HG03439 (cell line): ENCODE data around the gene IL18RAP.

ENCODE experiments used
- ATAC-seq: cut with Tn5 transposase; IDR thresholded peaks from one replicate; pipeline ENCODE4 v1.9.1; 2021; ENCODE audit warnings: mild to moderate bottlenecking, moderate library complexity; ENCODE audit not compliant: unreplicated experiment

Gene IL18RAP, protein sequence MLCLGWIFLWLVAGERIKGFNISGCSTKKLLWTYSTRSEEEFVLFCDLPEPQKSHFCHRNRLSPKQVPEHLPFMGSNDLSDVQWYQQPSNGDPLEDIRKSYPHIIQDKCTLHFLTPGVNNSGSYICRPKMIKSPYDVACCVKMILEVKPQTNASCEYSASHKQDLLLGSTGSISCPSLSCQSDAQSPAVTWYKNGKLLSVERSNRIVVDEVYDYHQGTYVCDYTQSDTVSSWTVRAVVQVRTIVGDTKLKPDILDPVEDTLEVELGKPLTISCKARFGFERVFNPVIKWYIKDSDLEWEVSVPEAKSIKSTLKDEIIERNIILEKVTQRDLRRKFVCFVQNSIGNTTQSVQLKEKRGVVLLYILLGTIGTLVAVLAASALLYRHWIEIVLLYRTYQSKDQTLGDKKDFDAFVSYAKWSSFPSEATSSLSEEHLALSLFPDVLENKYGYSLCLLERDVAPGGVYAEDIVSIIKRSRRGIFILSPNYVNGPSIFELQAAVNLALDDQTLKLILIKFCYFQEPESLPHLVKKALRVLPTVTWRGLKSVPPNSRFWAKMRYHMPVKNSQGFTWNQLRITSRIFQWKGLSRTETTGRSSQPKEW

DNA sequence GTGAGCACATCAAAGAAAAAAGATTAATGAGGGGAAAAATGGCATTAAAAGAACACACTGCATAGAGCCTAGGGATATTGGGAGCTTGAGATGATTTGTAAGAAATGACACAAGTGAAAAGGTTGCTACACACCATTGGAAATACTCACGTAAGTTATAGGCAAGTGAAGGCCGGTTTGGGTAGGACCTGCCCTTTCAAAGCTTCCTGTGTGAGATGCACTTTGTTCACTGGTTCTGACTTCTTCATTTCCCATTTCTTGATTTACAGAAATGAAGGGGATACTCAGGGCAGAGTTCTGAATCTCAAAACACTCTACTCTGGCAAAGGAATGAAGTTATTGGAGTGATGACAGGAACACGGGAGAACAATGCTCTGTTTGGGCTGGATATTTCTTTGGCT is at the start of gene IL18RAP:
Gene IL18RAP, plus strand, starts transcription at position 251 of the 400 bp plus-strand sequence. Its CDS starts 118 bp downstream, at position 369.
- ATAC-seq: no peak

DNA sequence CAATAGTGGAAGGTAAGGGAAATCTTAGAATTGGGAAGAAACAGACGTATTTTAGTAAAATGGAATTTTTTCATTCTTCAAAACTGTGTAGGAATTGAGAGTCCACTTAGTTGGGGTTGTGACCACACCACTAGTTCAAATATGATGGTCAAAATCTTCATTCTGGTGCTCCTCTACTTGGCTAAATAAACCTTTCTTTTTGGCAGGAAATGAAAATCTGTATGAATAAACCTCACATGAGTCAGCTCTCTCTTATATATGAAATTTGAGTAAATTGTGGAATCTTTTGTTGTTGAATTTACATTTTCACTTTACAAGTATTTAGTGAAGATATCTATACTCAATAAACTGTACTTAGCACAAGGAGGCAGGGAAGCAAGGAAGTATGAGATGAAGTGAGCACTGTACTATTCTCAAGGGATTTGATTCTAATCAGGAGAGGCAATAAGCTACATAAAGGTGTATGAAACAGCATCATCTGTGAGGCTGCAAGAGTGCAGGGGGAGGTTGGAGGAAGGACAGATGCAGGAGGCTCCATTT is 46.8 kb upstream of the IL18RAP start:
- ATAC-seq: no peak

DNA sequence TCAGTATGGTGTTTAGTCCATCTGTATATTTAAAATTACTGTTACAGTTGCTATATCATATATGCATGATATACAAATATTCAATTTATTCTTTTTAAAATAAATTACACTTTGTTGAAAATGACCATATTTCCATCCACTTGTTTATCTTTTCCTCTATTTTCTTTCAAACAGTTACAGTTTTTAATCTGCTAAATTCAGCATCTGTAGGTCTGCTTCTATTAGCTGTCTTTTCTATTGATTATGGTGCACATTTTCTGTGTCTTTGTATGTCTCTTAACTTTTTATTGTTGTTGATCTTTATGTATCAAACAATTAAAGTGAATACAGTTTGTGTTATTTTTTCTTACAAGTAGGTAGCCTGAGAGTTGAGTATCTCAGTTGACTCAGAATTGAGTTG is 39.2 kb upstream of the IL18RAP start:
- no peak for ATAC-seq

DNA sequence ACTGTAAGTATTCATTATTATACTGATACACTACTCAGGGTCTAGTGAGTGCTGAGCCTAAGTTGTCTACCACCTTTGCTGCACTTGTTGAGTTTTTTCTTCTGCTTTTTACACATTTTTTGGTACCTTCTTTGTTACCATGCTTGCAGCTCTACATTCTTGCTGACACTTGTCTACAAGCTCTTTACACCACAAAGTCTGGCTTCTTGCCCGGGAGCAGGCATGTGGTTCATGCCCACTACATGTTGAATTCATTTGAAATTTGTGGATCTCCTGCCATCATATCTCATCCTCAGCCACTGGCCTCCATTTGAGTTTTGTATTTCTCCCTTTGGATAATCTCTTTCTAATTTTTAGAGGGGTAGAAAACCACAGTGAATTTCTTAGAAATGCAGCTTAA is 37.4 kb upstream of the IL18RAP start:
- no peak for ATAC-seq

DNA sequence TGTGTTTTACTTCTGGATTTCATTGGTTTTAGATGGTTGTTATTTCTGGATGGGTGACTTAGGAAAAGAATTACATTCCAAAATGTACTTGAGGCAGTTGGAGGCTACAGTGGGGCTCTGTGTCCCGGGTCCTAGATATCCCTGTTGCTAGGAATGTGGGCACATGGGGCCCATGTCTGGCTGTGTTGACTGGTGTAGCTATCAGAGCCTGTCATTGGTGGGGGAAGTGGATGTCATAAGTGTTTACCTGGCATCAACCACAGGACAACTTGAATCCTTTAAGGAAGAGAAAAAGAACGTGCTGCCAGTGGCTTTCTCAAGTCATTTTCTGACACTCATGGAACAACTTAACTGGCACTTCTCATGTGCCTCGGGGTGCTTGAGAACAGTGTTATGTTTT is 37.0 kb upstream of the IL18RAP start:
- no peak for ATAC-seq

DNA sequence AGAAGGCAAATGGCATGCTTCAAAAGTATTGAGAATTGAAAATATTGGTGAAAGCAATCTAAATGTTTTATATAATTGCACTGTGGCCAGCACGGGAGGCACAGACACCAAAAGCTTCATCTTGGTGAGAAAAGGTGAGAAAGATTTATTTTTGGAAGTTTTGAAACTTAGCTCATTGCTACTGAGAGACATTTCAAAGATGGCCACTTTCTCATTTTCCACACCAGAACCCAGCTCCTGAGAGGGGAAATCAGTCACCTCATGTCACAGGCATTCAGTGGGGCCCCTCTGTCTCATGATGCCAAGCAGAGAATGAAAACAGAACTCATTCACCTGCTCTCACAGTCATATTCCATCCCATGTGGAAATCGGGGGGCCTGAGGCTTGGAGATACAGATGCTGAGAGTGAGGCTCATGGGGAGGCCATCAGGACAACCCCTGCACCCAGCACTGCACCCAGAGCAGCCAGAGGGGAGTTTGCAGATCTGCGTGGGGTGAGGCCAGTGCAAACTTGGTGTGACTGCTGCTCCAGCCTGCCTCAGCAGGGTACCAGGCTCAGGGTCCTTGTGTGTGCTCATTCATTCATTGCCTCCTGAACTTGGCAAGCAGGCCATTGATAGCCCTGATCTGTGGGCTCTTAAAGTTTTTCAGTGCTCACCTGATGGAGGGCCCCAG is 36.0 kb upstream of the IL18RAP start:
- no peak for ATAC-seq

DNA sequence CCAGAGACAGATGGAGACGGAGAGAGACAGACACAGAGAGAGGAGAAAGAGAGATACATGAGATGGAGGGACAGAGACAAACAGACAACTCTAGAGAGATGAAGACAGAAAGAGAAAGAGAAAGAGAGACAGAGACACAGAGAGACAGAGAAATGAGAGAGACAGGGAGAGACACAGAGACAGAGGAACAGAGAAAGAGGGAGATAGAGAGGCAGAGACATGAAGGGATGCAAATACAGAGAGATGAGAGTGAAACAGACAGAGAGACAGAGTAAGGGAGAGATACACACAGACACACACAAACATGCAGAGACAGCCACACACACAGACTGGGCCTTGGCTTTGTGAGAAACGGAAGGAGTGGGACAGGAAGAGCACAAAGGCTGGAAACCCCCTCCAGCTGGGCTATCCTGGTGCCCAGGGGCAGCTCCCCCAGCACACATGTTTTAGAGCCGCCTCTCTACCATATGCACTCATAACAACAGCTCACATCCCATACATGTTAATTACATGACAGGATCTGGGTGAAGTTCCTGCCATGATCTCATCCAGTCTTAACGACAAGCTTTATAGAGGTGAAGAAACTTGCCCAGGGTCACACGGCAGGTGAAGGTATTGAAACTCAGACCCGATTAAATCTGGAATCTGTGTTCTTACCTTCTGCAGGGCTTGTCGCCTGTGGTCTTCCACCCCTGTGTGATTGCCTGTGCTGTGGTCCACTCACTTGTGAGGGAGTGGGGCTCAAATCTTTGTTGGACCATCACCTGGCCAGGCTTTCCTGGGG is 35.0 kb upstream of the IL18RAP start:
- ATAC-seq: no peak

DNA sequence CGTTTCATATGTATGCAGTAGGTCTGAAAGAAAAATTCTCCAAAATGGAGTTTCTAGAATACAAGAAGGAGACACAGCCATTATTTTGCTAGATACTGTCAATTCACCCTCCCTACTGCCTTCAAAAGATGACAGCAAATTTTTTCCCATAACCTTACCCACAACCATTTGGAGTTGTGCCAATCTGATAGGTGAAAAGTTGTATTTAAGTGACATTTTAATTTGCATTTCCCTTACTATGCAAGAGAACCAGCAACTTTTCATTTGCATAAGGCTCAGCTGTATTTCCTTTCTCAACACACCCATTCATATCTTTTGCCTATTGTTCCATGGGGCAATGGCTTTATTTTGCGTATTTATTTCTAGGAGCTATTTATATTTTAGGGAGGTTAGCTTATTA is 31.4 kb upstream of the IL18RAP start:
- no peak for ATAC-seq

DNA sequence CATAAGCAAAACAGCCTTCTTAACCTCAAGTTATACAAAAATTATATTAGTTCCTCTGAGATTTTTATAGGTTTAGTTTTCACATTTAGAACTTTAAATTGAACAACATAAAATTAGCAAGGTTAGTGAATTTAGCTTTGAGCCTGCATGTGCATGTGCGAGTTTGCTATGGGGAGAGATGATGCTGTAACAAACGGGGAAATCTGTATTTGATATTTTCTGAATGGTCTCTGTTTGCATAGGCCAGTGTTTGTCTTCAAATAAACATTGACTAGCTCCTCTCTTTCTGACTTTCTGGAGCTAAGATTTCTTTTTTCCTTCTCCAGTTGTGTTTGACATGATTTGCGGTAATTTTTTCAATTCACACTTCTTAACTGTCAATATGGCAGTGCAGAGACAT is 30.9 kb upstream of the IL18RAP start:
- no peak for ATAC-seq

DNA sequence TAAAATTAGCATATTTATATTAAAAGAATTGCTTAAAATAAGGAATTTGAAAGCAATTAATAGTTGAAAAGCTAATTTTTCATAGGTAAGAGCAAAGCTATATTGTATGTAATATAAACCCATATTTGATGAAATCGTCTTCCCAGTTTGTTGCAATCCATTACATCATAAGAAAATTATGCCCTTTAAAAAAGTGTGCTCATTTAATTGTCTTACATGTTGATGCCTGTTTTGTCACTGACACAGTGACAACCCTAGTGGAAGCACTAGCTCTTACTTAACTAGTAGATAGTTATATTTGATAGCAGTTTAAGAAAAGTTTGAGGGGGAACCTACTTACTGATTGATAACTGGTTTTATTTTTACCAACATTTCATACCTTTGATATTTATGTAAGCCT is 30.0 kb upstream of the IL18RAP start:
- no peak for ATAC-seq

DNA sequence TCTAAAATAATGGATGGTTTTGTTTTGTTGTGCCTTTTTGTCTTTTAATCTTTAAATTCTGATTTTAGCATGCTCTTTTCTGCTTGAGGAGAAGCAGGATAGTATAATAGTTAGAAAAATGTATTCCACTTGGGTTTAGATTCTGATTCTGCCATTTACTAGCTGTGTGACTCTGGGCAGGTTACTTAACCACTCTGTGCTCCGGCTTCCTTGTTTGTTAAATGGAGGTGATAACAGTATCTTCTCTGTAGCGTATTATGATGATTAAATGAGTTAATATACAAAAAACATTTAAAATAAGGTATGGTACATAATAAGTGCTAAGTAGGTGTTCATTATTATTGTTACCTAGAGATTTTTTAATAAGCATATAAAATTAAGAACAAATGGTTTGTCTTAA is 26.9 kb upstream of the IL18RAP start:
- no peak for ATAC-seq

DNA sequence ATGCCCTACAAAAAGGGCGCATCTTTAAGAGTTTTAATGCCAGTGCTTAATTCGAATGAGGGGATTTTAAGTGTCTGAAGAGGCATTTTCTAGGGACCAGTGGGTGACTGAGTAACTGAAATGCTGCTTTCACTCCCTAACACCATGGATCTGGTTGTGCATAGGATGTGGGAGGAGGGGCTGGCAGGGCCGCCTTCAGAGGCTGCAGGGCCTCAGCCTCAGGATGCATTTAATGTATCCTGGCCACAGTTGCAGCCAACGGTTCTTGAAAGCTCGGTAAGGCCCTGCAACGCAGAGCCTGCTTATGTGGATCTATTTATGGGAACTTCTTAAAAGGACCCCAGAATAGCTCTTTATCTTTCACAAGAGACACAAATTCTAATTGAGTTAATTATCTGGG is 25.8 kb upstream of the IL18RAP start:
- no peak for ATAC-seq

DNA sequence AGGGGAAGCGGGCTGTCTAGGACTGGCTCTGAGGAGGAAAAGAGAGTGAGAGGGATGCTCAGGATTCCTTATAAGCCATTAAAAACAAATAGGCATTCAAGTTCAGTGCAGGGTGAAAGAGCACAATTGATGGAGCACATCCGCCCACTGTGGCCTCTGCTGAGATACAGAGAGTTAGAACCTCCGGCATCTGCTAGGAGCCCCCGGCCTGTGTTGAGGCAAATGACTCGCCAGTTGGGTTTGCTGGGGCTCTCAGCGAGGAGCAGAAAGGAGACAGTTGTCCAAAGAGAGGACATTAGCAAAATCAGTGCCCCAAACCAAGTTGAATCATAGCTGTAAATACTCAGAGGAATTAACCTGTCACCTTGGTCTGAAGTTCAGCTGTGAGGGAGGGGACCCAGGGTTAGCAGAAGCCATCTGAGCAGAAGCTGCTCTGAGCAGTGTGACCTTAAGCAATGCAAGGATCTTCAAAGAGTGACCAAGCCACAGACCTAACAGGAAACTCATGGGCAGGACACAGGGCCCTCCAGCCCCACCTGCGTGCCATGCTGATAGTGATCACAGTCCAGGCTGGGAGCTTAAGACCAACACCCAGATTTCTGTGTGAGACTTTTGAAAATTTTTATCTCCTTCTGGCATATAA is 23.3 kb upstream of the IL18RAP start:
- ATAC-seq: no peak

DNA sequence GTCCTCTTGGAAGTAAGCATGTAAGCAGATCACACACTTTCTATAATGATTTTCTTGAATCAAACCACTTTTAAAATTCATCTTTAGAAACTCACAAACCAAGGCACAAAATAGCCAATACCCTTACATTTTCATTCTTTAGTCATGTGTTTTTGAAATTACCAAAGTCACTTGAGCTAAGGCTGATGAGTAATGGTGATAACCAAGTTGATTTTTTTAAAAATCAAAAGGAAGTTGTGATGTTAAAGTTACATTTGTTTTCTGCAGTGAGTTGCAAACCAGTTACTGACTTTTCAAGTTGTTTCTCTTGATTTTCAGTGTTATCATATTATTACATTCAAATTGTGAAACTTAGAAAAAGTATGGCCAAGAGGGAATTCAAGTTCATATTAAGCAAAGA is 21.5 kb upstream of the IL18RAP start:
- no peak for ATAC-seq

DNA sequence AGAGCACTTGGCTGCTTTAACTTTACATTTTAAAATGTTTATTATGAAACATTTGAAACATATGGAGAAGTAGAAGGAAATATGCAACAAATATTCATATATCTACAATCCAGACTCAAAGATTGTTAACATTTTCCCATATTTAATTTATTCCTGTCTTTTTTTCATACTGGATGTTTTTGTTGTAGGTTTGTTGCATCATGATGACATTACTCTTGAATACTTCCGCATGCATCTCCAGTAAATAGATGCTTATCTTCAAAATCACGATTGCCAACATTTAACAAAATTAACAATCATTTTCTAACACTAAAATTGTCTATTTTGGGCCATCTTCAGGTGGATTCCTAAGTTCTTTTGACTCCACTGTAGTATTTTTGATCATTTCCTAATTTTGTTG is 21.1 kb upstream of the IL18RAP start:
- ATAC-seq: no peak

DNA sequence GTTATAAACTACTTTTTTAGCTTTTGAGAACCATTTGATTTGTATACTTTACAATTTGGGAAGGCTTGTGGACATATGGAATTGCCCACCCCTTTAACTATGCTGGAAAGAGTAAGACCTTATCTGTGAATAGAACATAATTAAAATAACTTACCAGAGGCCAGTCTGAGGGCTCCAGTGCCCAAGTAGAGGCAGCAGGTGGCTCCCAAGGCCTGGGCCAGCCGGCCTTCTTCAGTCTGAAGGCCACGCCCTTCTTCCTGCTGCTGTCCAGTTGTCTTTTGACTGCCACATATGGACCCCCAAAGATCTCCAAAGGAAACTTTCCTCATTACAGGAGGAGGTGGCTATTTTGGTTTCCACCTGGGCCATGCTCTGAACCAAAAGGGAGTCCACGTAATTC is 12.0 kb upstream of the IL18RAP start:
- no peak for ATAC-seq

DNA sequence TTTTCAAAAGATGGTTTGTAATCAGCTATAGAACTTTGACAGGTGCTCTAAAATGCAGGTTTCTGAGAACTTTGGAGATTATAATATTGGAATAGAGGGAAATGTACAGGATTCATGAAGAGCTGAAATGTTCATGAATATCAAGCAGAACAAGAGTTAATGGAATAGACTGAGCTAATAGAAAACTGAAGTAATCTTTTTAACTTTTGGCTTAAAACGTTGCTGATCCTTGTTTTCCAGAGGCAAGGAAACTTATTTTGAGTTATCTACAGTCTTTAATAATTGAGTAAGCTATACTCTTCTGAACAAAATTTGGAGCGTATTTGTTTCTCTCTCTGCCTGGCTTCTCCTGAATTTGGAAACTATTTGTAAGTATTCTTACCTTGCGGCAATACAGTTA is 10.8 kb upstream of the IL18RAP start:
- ATAC-seq: no peak

DNA sequence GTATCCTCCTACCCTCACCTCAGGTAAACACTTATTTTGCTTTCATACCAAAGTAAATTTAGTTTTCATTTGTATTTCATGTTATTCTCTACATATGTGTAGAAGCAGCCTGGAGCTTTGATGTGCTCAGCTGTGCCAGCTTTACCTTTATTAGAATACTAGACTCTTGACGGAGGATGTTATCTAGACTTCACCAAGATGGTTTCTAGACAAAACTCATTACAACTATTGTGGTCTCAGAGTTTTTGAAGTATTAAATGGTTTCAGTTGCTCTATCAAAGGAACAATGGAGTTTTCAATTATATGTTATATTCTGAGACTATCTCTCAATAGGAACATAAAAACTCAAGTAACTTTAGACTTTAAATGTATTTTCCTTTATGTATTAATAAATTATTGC is 5.0 kb upstream of the IL18RAP start:
- peak; percentile 50 for ATAC-seq

DNA sequence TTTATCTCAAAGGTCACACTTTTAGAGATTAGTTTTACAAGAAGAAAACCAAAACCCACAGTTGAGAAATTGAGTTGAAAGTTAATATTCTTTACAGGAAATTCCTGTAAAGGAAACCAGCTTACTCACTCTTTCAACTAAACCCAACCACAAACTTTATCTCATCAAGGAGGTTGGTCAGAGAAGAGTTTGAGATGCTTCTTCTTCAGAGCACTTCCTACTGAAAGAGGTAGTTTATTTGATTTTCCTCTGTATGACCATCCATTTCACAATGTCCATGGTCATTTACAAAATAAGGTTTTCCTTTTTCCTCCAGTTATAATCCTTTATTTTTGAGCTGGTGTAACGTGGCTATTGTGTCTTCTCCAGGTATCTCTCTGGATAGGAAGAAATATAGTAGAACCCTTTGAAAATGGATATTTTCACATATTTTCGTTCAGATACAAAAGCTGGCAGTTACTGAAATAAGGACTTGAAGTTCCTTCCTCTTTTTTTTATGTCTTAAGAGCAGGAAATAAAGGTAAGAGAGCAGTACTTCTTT is 4.5 kb upstream of the IL18RAP start:
- ATAC-seq: peak; percentile 73

DNA sequence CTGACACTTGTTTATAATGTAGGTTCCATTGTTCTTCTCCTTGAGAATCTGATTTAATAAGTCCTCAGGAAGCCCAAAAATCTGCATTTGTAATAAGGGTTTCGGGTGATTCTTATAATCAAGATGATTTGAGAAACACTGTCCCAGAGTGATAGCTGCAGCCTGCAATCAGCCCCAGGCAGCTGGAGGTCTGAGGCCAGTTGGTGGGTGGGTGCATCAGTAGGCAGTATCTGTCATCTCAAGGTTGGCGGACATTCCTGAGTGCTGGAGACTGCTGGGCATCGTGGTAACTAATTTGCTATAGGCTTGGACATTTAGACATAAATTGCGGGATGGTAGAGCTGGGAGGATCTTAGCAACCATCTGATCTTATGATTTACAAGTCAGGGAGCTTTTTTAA is 2.7 kb upstream of the IL18RAP start:
- ATAC-seq: no peak
